ENCODE measurements around the gene ZDHHC11.
"Not testable (repeated sequence)": the region's sequence is repeated elsewhere in the genome, so short reads cannot be mapped to it uniquely, and the experiment has no call there.

Gene ZDHHC11

GRCh38 chr5:856531-857425 lies 6.0 kb upstream of the ZDHHC11 start:
- DNase-seq = no peak

GRCh38 chr5:855771-856530 lies 5.2 kb upstream of the ZDHHC11 start:
- DNase-seq = peak; percentile 8

GRCh38 chr5:854966-855743 lies 4.4 kb upstream of the ZDHHC11 start:
- DNase-seq = no peak

- DNase-seq = no peak
Observed at GRCh38 chr5:854217-854616, 3.4 kb upstream of the ZDHHC11 start.

- DNase-seq = not testable (repeated sequence)
Observed at GRCh38 chr5:853416-854090, 2.8 kb upstream of the ZDHHC11 start.

GRCh38 chr5:852431-853401 lies 1.9 kb upstream of the ZDHHC11 start:
- DNase-seq = no peak

GRCh38 chr5:852018-852417 lies 1.2 kb upstream of the ZDHHC11 start:
- no peak for DNase-seq

- no peak for DNase-seq
Observed at GRCh38 chr5:851553-851952, 767 bp upstream of the ZDHHC11 start.

GRCh38 chr5:851076-851475 lies 290 bp upstream of the ZDHHC11 start:
- DNase-seq = no peak

- DNase-seq = no peak
Observed at GRCh38 chr5:849651-850301, 1.0 kb downstream of the ZDHHC11 start.

- no peak for DNase-seq
Observed at GRCh38 chr5:848671-849111, 2.1 kb downstream of the ZDHHC11 start.

- DNase-seq = not testable (repeated sequence)
Observed at GRCh38 chr5:847736-848135, 3.0 kb downstream of the ZDHHC11 start.

GRCh38 chr5:847212-847611 lies 3.6 kb downstream of the ZDHHC11 start:
- DNase-seq = not testable (repeated sequence)

GRCh38 chr5:846602-847091 lies 4.1 kb downstream of the ZDHHC11 start:
- DNase-seq = not testable (repeated sequence)

GRCh38 chr5:845676-846601 lies 4.8 kb downstream of the ZDHHC11 start:
- DNase-seq = not testable (repeated sequence)

- not testable (repeated sequence) for DNase-seq
Observed at GRCh38 chr5:845031-845675, 5.6 kb downstream of the ZDHHC11 start.

- DNase-seq = not testable (repeated sequence)
Observed at GRCh38 chr5:844426-844825, 6.4 kb downstream of the ZDHHC11 start.

GRCh38 chr5:843926-844325 lies 6.9 kb downstream of the ZDHHC11 start:
- not testable (repeated sequence) for DNase-seq

GRCh38 chr5:843371-843770 lies 7.4 kb downstream of the ZDHHC11 start:
- not testable (repeated sequence) for DNase-seq

All from fibroblast of upper back skin (primary cell).